Measurements from ENCODE around the gene MRPL54. TPM values are rescaled to one million over a fixed set of nuclear protein-coding genes. Genes with fewer than 3 reads are reported as not detected.

MRPL54 gene
- polyA plus RNA-seq, 1 donor from 2014 or later = 138 TPM

- Mint-ChIP-seq H3K9me3 (peaks cover 0 to 11% (median 10%) of the 10 kb centered on the region in 3 donors), H3K4me1 (peaks cover 0 to 6% (median 6%) of the 10 kb centered on the region in 3 donors), H3K27ac (peak overlapping the region in 1 of 3 donors; percentile 77), H3K27me3 (peaks cover 13% of the 10 kb centered on the region), H3K4me3 (peak overlapping the region in 2 of 4 donors; percentile 42 to 57), H3K36me3 (peaks cover 4% of the 10 kb centered on the region)
Measured at GRCh38 chr19:3782330-3782729, 19.8 kb downstream of the MRPL54 start.

GRCh38 chr19:3782903-3783302, 20.4 kb downstream of the MRPL54 start:
- Mint-ChIP-seq H3K4me3 (peak overlapping the region in 1 of 4 donors; percentile 39), H3K36me3 (peaks cover 4% of the 10 kb centered on the region), H3K9me3 (peaks cover 0 to 11% (median 10%) of the 10 kb centered on the region in 3 donors), H3K27ac (no peak overlapping the region), H3K27me3 (peaks cover 13% of the 10 kb centered on the region), H3K4me1 (peaks cover 0 to 6% (median 6%) of the 10 kb centered on the region in 3 donors)

GRCh38 chr19:3783660-3784584, 21.4 kb downstream of the MRPL54 start:
- Mint-ChIP-seq H3K9me3 (peaks cover 0 to 11% (median 10%) of the 10 kb centered on the region in 3 donors), H3K27me3 (peaks cover 13% of the 10 kb centered on the region), H3K36me3 (peaks cover 4% of the 10 kb centered on the region), H3K4me3 (peak overlapping the region in 2 of 4 donors; percentile 65 to 91), H3K4me1 (peaks cover 0 to 6% (median 6%) of the 10 kb centered on the region in 3 donors), H3K27ac (peak overlapping the region in 1 of 3 donors; percentile 87)

- H3K27me3 Mint-ChIP-seq = peaks cover 13% of the 10 kb centered on the region
- peak overlapping the region; percentile 1 to 91 (median 82) for H3K4me3 Mint-ChIP-seq
- peaks cover 0 to 11% (median 10%) of the 10 kb centered on the region in 3 donors for H3K9me3 Mint-ChIP-seq
- peak overlapping the region in 2 of 3 donors; percentile 14 to 31 for H3K27ac Mint-ChIP-seq
- peaks cover 5 to 11% (median 10%) of the 10 kb centered on the region in 3 donors for H3K4me1 Mint-ChIP-seq
- peaks cover 4% of the 10 kb centered on the region for H3K36me3 Mint-ChIP-seq
Measured at GRCh38 chr19:3784607-3785450, 22.3 kb downstream of the MRPL54 start.

- Mint-ChIP-seq H3K27me3 (peaks cover 13% of the 10 kb centered on the region), H3K4me3 (peak overlapping the region; percentile 1 to 91 (median 82)), H3K36me3 (peaks cover 4% of the 10 kb centered on the region), H3K27ac (peak overlapping the region in 1 of 3 donors; percentile 14), H3K4me1 (peaks cover 5 to 11% (median 10%) of the 10 kb centered on the region in 3 donors), H3K9me3 (peaks cover under 1 to 11% (median 10%) of the 10 kb centered on the region in 3 donors)
Measured at GRCh38 chr19:3785451-3785937, 23.0 kb downstream of the MRPL54 start.

- peaks cover 16% of the 10 kb centered on the region for H3K27me3 Mint-ChIP-seq
- H3K4me1 Mint-ChIP-seq = peaks cover 5 to 11% (median 7%) of the 10 kb centered on the region in 3 donors
- peaks cover 4% of the 10 kb centered on the region for H3K36me3 Mint-ChIP-seq
- peaks cover 2 to 10% (median 10%) of the 10 kb centered on the region in 3 donors for H3K9me3 Mint-ChIP-seq
- H3K27ac Mint-ChIP-seq = peak within 1 kb of the TSS in 1 of 3 donors; percentile 14
- peak within 1 kb of the TSS; percentile 1 to 91 (median 82) for H3K4me3 Mint-ChIP-seq
Measured at GRCh38 chr19:3785938-3786824, 23.7 kb downstream of the MRPL54 start, which contains the start of gene MATK. Gene MATK (minus strand): TSS chr19:3786381. CDS start chr19:3785135, 1,246 bp downstream.

GRCh38 chr19:3788996-3789778, 26.7 kb downstream of the MRPL54 start:
- H3K4me1 Mint-ChIP-seq = peaks cover 5 to 11% (median 7%) of the 10 kb centered on the region in 3 donors
- H3K4me3 Mint-ChIP-seq = peak overlapping the region in 3 of 4 donors; percentile 28 to 51 (median 51)
- peak overlapping the region; percentile 27 to 76 (median 61) for H3K27ac Mint-ChIP-seq
- H3K27me3 Mint-ChIP-seq = peaks cover 19% of the 10 kb centered on the region
- peaks cover 0 to 2% (median 0%) of the 10 kb centered on the region in 3 donors for H3K9me3 Mint-ChIP-seq
- H3K36me3 Mint-ChIP-seq = no peaks in the 10 kb centered on the region

- H3K4me3 Mint-ChIP-seq = no peak overlapping the region
- no peaks in the 10 kb centered on the region for H3K36me3 Mint-ChIP-seq
- H3K27ac Mint-ChIP-seq = peak overlapping the region in 1 of 3 donors; percentile 46
- peaks cover 5 to 9% (median 5%) of the 10 kb centered on the region in 3 donors for H3K4me1 Mint-ChIP-seq
- H3K27me3 Mint-ChIP-seq = peaks cover 15% of the 10 kb centered on the region
- peaks cover 0 to 2% (median 0%) of the 10 kb centered on the region in 3 donors for H3K9me3 Mint-ChIP-seq
Measured at GRCh38 chr19:3790209-3790734, 27.8 kb downstream of the MRPL54 start.

GRCh38 chr19:3790941-3791340, 28.5 kb downstream of the MRPL54 start:
- Mint-ChIP-seq H3K4me1 (peaks cover 5 to 7% (median 5%) of the 10 kb centered on the region in 3 donors), H3K9me3 (peaks cover 0 to 2% (median 0%) of the 10 kb centered on the region in 3 donors), H3K27ac (no peak overlapping the region), H3K36me3 (no peaks in the 10 kb centered on the region), H3K4me3 (no peak overlapping the region), H3K27me3 (peaks cover 12% of the 10 kb centered on the region)

- H3K4me1 Mint-ChIP-seq = peaks cover 5% of the 10 kb centered on the region in 3 donors
- no peaks in the 10 kb centered on the region for H3K36me3 Mint-ChIP-seq
- H3K27ac Mint-ChIP-seq = no peak overlapping the region
- H3K27me3 Mint-ChIP-seq = peaks cover 9% of the 10 kb centered on the region
- no peak overlapping the region for H3K4me3 Mint-ChIP-seq
- H3K9me3 Mint-ChIP-seq = peaks cover 2 to 7% (median 5%) of the 10 kb centered on the region in 3 donors
Measured at GRCh38 chr19:3792114-3792513, 29.6 kb downstream of the MRPL54 start.

GRCh38 chr19:3793799-3794198, 31.3 kb downstream of the MRPL54 start:
- no peak overlapping the region for H3K27ac Mint-ChIP-seq
- H3K36me3 Mint-ChIP-seq = no peaks in the 10 kb centered on the region
- no peak overlapping the region for H3K4me3 Mint-ChIP-seq
- peaks cover 2 to 7% (median 5%) of the 10 kb centered on the region in 3 donors for H3K9me3 Mint-ChIP-seq
- peaks cover 5 to 10% (median 6%) of the 10 kb centered on the region in 3 donors for H3K4me1 Mint-ChIP-seq
- H3K27me3 Mint-ChIP-seq = peaks cover 11% of the 10 kb centered on the region

- Mint-ChIP-seq H3K9me3 (peaks cover 0 to 7% (median 5%) of the 10 kb centered on the region in 3 donors), H3K4me1 (peaks cover 3 to 9% (median 5%) of the 10 kb centered on the region in 3 donors), H3K27me3 (peaks cover 16% of the 10 kb centered on the region), H3K4me3 (no peak overlapping the region), H3K36me3 (no peaks in the 10 kb centered on the region), H3K27ac (no peak overlapping the region)
Measured at GRCh38 chr19:3796358-3796757, 33.9 kb downstream of the MRPL54 start.
